ENCODE data around the gene MYZAP.

GRCh38 chr15:57599296-57599810 lies 7.6 kb downstream of the MYZAP start:
- TF ChIP-seq CTCF (IDR thresholded peaks at IDR 0.05) (no peak), EP300 (IDR thresholded peaks at IDR 0.05) (no peak), POLR2A (IDR thresholded peaks at IDR 0.05) (no peak)
